Right ventricle myocardium inferior (tissue), 1 donor: ENCODE data around the gene BUD31. TPM values are rescaled to one million over a fixed set of nuclear protein-coding genes. Genes with fewer than 3 reads are reported as not detected.
"Not testable (repeated sequence)": the region's sequence is repeated elsewhere in the genome, so short reads cannot be mapped to it uniquely, and the experiment has no call there.

Source experiments
- ATAC-seq: fragments of 200-7000 bp; cut with Tn5 transposase; one replicate; pipeline ENCODE4 v1.9.1; 2020; ENCODE audit warnings: mild to moderate bottlenecking, moderate library complexity
- DNase-seq: peaks from one replicate; pipeline ENCODE4 v3.0.0; 2021; ENCODE audit errors: missing footprints
- intact Hi-C: fragments of 100-400 bp; cut with DNase I; formaldehyde crosslinking; loops from one replicate; pipeline ENCODE4 v1.11.0; 2022
- total RNA-seq: library from RNA; stranded (reverse); fragmentation: NEBNext Ultra II Directional; extraction: Animal tissue kit (Norgen Biotek cat#: 25700); gene quantifications from one replicate; pipeline ENCODE4 v1.2.1, GENCODE V29; 2021
- donor health status: DM: no; HTN: yes; CAD: no; lungs with severe emphysema.

BUD31 gene
- total RNA-seq, 1 donor from 2014 or later: 38.1 TPM

DNA sequence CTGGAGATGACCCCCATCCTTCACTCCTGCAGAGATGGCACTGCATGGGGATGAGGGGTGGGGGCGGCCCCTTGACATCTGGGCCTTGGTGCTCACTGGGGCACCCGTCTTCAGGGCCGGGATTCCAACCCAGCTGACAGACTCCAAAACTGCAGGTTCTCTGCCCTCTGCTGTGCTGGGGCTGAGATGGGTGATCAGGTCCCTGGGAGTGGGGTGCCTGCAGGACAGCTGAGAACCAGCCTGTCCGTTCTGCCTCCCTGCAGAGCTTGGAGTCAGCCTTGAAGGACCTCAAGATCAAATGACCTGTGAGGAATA lies 14.6 kb upstream of the BUD31 start:
- DNase-seq (no peak), ATAC-seq (no peak)
- intact Hi-C loops: no loop called here

GRCh38 chr7:99395616-99396327 lies 13.0 kb upstream of the BUD31 start:
- intact Hi-C loops: no loop called here
- DNase-seq: no peak
- no peak for ATAC-seq

GRCh38 chr7:99396418-99397296 lies 12.1 kb upstream of the BUD31 start:
- DNase-seq (no peak), ATAC-seq (no peak)
- intact Hi-C loops: no loop called here

DNA sequence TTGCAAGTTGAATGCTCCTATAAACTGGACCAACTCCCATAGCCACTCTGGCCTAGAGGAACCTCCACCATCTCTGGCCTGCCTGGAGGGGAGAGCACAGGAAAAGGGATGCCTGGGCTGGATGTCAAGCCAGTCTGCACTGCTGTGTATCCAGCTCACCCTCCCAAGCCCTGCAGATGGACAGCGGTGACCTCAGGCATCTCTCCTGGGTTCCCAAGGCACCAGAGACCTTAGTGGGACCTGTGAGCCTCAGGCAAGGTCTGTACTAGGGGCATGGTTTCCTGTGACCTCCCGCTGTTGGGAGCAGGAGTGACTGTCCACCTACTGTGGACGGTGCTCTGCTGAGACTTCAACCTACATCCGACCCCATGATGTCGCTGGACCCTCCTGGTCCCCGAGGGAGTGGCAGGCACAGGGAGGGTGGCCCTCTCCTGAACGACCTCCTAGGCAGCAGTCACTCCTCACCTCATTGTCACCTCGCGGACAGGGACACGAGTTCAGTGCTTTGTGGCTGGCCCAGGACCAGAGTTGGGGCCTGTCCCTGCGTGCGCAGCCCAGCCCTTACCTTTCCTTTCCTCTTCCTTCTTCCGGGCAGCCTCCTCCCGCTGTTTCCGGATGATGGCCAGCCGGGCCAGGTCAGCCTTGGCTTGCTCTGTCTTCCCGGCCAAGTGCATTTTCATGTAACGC lies 11.3 kb upstream of the BUD31 start:
- DNase-seq: no peak
- intact Hi-C loops: no loop called here
- no peak for ATAC-seq

- intact Hi-C loops: no loop called here
- no peak for ATAC-seq
- no peak for DNase-seq
Observed at GRCh38 chr7:99398891-99399445, 9.8 kb upstream of the BUD31 start.

GRCh38 chr7:99399597-99399996 lies 9.2 kb upstream of the BUD31 start:
- ATAC-seq (no peak), DNase-seq (no peak)
- intact Hi-C loops: no loop called here

DNA sequence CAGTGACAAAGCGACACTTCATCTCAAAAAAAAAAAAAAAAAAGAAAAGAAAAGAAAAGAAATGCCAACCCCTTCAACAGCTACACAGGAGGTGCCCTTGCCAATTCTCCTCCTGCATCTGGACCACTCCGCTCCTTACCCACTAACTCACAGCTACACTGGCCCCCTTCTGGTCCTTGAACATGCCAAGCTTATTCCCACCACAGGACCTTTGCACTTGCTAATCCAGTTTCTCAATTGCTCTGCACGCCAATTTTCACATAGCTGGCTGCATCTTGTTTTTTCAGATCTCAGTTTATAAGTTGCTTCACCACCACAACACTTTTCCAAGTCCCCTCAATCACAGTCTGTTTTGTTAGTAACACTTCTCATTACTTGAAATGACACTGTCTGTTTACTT lies 5.9 kb upstream of the BUD31 start:
- intact Hi-C loops: no loop called here
- no peak for DNase-seq
- no peak for ATAC-seq

DNA sequence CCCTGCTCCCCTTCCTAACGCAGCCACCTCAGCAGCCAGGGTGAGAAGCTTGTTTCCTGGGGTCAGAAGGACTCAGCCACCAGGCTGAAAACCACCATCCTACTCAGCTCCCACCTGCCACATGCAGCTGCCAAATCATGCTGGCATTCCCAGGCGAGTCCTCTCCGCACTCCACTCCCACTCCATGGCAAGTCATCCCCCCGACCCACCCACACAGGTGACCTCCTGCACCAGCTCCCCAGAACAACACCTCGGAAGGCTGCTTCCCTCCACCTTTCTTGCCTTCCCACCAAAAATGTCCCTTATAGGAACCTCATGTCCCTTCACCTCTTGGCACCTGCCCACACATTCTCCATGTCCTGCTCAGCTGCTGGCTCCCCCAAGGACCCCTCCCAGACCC lies 5.0 kb upstream of the BUD31 start:
- ATAC-seq (no peak), DNase-seq (no peak)
- intact Hi-C loops: no loop called here

DNA sequence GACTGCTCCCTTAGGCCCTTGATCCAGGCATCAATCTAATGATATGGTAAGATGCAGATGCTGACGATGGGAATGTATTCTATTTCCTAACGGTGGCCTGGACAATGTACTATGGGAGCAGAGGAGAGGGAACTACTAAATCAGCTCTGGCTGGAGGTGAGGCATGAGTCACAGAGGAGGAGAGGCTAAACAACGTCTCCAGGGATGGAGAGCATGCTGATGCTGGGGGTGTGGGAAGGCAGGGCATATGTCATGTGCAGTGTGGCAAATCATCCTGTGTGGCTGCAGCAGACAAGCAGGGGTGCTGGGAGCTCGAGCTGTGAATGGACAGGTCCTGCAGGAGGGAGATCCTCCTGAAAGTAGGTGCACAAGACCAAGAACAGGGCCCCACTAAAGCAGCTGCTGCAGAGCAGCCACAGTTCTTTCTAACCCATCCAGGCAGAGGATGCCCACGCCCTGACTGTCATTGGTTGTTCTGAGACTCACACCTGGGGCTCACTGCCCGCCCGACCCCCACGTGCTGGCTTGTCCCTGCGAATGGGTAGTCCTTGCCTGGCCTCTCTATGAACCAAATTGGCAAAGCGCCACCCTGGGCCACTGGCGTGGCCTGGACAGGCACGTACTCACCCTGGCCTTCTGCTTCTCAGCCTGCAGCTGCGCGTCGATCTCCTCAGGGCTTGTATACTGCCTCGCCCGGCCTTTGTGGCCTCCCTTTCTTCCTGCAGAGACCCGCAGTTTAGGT lies 4.4 kb upstream of the BUD31 start:
- no peak for DNase-seq

GRCh38 chr7:99404977-99405320 lies 3.8 kb upstream of the BUD31 start:
- ATAC-seq (no peak), DNase-seq (no peak)
- intact Hi-C loops: loop anchor here (5.0 kb wide), 1 partner anchor 78 kb away; the partner anchor contains the start of gene ARPC1A

More for the DNA sequence above, 4.4 kb upstream of the BUD31 start:
- no peak for ATAC-seq
- intact Hi-C loops: no loop called here

- DNase-seq: no peak
- intact Hi-C loops: loop anchor here (5.0 kb wide), 1 partner anchor 79 kb away; the partner anchor contains the start of gene ARPC1A
Observed at GRCh38 chr7:99406557-99406956, 2.2 kb upstream of the BUD31 start.

DNA sequence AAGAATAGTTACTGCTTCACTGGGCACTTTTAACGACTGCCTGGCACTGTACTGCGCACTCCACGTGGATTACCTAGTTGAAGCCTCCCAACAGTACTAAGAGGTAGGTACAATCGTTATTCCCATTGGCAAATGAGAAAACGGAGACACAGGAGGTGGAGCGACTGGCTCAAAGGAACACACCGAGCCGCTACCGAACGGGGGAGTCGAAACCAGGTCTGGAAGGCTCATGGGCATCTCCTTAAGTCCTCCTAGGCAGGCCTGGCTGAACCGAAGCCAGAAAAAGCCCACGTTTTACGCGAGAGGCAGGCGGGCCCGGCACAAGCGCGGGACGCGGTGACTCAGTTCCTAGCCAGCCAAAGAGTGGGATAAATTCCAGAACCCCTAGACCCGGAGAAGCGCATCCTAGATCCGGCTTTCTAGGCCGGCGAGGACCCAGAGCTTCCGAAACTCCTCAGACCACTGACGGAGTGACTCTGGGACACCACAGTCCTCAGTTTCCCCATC lies 844 bp upstream of the BUD31 start:
- intact Hi-C loops: loop anchor here (1.0 to 5.0 kb wide), 2 partner anchors 33 to 81 kb away; partner anchors contain the start of gene ARPC1A
- ATAC-seq (peak; percentile 17), DNase-seq (no peak)

More at GRCh38 chr7:99406557-99406956, 2.2 kb upstream of the BUD31 start:
- no peak for ATAC-seq

DNA sequence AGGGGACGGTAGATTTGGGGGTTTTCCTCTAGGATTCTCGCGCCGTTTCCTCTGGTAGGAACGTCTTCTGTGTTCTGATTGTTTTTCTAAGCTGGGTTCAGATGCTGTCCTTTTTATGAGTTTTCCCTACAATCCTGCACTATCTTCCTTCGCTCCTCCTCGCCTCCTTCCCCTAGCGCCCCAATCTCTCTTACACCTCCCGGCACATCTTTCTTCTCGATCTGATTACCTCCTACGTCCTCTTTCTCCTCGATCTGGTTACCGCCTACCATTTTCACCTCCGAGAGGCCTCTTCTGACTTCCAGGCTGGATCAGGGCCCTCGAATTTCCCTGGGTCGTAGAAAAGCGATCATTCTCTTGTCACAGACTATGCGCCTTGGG lies 413 bp downstream of the BUD31 start:
- DNase-seq: no peak
- ATAC-seq: no peak
- intact Hi-C loops: loop anchor here (5.0 kb wide), 1 partner anchor 82 kb away; the partner anchor contains the start of gene ARPC1A

GRCh38 chr7:99409806-99410205 lies 1.0 kb downstream of the BUD31 start:
- no peak for ATAC-seq
- intact Hi-C loops: loop anchor here (5.0 kb wide), 1 partner anchor 83 kb away; the partner anchor contains the start of gene ARPC1A
- no peak for DNase-seq

- intact Hi-C loops: no loop called here
- ATAC-seq (no peak), DNase-seq (no peak)
Observed at GRCh38 chr7:99410635-99411034, 1.9 kb downstream of the BUD31 start.

GRCh38 chr7:99415513-99416127 lies 6.9 kb downstream of the BUD31 start:
- ATAC-seq, intact Hi-C loops: not testable (repeated sequence)
- DNase-seq: peak; percentile 82

DNA sequence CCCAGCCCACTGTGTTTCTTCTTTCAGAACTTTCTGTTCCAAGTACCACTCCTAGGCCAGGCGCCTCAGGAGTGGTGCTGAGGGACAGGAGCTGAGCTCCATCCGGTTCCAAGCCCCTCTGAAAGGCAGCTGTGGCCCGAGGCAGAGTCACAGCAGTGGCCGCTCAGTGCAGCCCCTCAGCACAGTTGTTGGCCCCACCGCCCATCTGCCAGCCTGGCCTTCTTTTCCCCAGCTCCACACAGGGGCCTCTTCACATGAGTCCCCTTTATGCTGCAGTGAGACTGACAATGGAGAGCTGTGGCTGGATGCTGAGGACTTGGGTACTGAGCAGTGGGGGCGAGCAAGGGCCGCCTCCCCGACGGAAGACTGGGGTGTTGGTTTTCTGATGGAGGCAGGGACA lies 9.5 kb downstream of the BUD31 start:
- no peak for DNase-seq
- ATAC-seq: no peak
- intact Hi-C loops: no loop called here
